DMS 273 (cell line): ENCODE results near the gene INPPL1.
"Not testable (repeated sequence)": the region's sequence is repeated elsewhere in the genome, so short reads cannot be mapped to it uniquely, and the experiment has no call there.

Source experiments
- DNase-seq: peaks from one replicate; lab custom pipeline; 2025; ENCODE audit not compliant: unreplicated experiment; lab: John Stamatoyannopoulos, UW

Gene INPPL1

GRCh38 chr11:72243173-72244059 is 18.8 kb downstream of the INPPL1 start:
- peak; percentile 22 for DNase-seq

DNA sequence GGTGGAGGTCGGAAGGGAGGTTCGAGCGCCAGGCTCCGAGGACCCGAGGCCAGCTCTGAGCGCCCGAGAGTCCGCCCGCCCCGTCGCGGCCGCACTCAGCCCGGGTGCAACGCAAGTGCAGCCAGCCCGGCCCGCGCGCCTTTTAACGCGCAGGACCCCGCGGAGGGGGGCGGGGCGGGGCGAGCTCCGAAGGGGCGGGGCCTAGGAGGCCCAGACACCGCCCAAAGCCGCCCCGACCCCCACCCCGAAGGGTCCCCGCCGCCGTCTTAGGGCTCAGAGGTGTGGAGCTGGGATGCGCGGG is 19.4 kb downstream of the INPPL1 start, which contains the start of gene PHOX2A:
Gene PHOX2A (minus strand): TSS at position 117 of the 301 bp plus-strand sequence. CDS start 172 bp downstream, outside the sequence.
- DNase-seq = peak; percentile 22

DNA sequence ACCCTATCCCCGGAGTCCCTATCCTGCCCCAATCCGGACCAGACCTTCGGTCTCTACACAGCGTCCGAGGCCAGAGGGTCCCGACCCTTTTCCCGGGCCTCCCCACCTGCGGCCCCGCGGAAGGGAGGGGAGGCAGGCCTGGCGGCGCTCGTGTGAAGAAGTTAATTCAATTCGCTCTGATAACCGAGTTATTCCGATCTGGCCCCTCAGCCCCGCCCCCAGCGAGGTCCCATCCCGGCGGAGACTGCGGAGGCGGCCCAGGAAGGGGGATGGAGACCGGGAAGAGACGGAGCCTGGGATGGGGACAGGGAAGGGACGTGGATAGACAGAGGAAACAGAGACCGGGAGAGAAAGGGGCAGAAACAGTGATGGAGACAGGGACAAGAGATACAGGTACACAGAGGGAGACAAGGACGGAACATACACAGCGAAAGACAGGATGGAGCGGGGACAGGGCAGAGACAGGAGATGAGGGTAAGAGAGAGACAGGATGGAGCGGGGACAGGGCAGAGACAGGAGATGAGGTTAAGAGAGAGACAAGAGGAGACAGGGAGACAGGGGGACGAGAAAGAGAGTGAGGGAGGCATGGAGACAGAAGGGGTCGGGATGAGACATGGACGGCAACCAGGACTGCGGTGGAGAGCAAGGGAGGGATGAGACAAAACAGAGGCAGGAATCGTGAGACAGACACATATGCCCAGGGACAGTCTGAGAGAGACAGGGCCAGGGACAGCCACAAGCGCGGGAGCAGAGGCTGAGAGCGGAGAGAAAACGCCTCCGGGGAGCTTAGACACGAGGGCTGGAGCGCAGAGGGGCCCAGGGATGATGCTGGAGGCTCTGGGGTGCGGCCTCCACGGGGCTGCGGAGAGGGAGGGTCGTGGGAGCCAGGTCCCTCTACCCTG is 20.0 kb downstream of the INPPL1 start:
- DNase-seq = peak; percentile 25

GRCh38 chr11:72245263-72245816 is 20.8 kb downstream of the INPPL1 start:
- DNase-seq = no peak

DNA sequence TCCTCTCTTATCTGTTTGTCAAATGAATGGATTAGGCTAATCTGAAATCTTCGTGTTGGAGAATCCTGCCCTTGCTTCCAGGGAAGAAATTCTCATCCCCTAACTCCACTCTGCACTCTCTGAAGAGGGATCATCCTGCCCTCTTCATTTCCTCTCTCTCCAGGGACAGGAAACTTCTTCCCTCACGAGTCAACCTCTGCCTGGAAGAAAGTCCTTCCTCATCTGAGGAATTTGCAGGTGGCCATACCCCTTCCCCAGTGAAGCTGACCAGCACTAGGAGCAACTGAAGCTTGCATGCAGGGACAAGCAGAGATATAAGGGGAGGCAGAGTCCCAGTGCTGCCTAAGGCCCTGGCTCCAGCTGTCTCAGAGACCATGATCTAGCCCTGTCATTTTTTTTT is 23.0 kb downstream of the INPPL1 start:
- no peak for DNase-seq

GRCh38 chr11:72249961-72250360 is 25.4 kb downstream of the INPPL1 start:
- DNase-seq = no peak

DNA sequence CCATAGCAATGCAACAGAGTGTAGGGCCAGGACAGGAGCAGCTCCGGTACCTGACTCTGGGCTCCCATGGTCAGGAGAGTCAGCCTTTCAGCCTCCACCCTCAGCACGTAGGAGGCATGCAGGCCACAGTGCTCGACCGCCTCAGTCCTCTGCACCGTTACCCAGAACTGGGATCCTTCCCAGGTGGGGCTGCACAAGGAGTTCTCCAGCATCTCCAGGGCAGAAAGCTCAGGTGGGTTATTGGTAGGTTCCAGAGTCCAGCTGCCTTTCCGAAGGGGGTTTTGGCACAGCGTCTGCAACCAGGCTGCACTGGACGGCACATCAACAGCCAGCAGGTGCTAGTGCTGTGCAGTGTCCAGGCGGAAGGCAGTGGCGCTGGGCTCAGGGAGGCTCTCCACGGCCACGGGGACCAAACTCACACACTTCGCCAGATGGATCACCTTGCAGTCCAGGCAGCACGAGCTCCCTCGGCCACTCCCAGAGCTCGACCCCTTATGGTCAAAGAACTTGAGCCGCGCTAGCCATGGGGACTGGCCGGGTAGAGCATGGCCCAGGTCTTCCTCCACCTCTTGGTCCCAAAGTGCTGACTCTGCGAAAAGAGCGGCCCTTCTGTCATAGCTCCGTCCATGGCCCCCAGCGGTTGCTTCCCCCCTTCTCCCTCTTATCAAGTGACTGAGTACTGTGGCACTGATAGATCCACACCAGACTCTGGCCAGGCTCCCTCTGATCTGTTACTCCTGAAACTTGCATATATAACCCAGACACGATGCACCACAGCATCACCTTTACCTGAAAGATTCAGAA is 26.3 kb downstream of the INPPL1 start:
- DNase-seq = no peak

DNA sequence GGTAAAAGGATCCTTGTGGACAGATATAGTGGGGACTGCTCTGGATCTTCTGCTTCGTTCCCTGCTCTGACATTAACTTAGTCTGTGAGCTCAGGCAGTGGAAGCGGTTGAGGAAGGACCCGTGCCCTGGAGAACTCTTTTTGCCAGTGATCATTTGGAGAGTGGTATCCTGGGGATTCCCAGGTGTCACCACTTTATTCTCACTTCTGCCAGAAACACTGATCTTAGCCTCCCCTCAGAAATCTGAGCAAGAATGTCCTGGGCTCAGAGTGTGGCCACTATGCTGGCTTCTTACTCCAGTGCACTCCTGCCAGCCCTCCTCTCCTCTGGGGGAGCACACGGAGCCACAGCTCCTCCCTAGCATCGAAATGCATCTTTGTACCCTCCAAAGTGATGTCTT is 27.0 kb downstream of the INPPL1 start:
- no peak for DNase-seq

GRCh38 chr11:72253392-72253791 is 28.8 kb downstream of the INPPL1 start:
- no peak for DNase-seq

DNA sequence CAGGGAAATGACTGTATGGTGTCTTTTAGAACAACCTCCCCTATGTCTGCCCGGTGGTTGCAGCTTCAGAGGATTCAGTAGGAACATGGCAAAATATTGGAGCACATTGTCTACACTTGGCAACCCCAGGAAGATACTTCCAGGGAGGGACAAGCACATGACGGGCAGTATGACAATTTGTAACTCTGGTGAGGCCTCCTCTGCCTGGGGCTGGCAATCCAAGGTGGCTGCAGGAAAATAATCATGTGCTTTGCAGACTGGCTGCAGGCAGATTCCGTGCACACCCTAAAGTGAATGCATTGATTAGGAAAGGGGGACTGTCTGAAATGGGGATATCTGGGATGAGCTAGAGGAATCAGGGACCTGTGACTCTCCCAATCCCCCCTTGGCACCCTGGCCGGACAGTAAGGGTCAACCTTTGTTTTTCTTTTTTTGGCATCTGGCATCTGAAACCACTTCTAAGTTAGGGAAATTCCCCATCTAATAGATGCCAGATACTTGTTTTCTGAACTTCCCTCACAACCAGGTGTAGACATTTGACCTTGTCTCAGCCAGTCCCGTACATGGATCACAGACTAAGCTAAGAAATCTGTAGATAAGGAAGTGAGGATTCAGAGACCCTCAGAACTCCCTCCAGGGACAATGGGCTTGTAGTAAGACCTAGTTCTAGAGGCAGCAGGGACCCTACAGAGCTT is 29.9 kb downstream of the INPPL1 start:
- no peak for DNase-seq

GRCh38 chr11:72257570-72257969 is 33.0 kb downstream of the INPPL1 start:
- no peak for DNase-seq

DNA sequence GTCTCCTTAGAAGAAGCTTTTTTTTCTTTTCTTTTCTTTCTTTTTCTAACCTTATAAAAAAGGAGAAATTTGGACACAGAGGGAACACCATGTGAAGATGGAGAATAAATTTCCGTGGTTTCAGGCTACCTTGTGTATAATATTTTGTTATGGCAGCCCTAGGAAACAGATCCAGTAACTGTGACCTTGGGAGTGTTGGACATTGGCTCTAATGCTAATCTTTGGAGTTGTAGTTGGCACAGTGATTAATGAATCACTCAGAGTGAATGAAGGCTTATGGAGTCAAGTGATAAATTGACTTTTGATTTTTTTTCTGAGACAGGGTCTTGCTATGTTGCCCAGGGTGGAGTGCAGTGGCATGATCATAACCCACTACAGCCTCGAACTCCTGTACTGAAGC is 34.9 kb downstream of the INPPL1 start:
- no peak for DNase-seq

DNA sequence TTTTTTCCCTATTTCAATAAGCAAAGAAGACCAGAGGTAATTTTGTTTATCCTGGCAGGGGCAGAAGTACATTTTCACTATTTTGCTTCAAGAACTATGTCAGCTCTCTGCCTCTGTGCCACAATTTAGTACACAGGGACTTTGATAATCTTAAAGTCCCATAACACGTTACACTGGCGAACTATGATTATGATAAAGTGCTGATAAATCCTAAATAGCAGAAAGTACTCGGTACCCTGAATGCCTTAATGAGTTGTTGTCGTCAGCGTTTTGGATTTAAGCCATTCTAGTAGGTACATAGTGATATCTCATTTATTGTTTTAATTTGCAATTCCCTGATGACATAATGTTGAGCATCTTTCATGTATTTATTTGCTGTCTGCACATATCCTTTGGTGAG is 36.0 kb downstream of the INPPL1 start:
- DNase-seq = no peak

- no peak for DNase-seq
Observed at GRCh38 chr11:72263361-72263760, 38.8 kb downstream of the INPPL1 start.

DNA sequence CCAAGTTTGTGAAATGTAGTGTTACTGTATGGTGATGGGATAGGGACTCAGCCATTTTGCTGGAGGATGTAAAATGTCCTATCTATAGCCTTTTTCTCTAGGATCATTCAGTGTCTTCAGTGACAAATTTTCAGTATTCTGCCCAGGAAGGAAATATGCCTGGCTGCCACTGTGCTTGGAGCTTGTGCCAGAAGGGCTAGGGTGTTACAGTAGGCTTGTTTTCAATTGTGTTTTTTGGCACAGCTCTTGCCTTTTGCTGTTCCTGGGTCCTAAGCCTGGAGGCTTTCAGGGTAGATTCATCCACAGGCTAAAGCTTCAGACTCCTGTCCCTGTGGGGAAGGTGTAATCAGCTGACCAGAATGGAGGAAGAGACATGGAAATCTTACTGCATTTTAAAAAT is 41.4 kb downstream of the INPPL1 start:
- DNase-seq = no peak

DNA sequence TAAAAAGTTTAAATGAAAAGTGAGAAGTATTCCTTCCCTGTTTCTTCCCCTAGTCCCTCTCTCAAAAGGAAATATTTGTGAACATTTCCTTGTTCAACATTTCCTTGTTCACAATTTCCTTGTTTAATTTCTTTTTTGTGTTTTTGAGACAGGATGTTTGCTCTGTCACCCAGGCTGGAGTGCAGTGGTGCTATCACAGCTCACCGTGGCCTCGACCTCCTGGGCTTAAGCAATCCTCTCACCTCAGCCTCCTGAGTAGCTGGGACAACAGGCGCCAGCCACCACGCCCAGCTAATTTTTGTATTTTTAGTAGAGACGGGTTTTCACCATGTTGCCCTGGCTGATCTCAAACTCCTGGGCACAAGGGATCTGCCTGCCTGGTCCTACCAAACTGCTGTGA is 42.4 kb downstream of the INPPL1 start:
- DNase-seq = not testable (repeated sequence)

GRCh38 chr11:72267956-72268617 is 43.5 kb downstream of the INPPL1 start:
- no peak for DNase-seq

- no peak for DNase-seq
Observed at GRCh38 chr11:72271980-72272379, 47.4 kb downstream of the INPPL1 start.

GRCh38 chr11:72274435-72274834 is 49.9 kb downstream of the INPPL1 start:
- DNase-seq = no peak

GRCh38 chr11:72278905-72279304 is 54.3 kb downstream of the INPPL1 start:
- DNase-seq = no peak
